ENCODE results near the gene ACVR1. TPM values are rescaled to one million over a fixed set of nuclear protein-coding genes. Genes with fewer than 3 reads are reported as not detected.

The ACVR1 gene
- total and polyA plus RNA-seq, 2 donors (not counting 1 experiment from before 2014, with no cell fraction given), result 42.9 to 72.1 TPM

DNA sequence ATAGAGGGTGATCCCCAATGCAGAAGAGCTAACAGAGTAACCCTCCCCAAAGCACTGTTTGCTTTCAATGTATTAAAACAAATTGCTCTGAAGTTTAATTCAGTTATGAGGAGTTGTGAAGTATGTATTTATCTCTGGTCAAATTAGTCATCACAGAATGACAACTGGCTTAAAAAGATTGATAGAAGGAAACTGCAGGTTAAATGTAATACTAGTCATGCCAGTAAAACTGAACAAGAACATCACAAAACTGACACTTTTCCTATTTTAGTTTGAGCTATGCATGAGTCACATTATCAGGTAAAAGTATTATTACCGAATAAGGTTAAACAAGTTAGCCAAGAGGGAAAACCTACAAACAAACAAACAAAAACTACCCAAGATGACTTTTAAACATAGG, 148.4 kb downstream of the ACVR1 start:
- TF ChIP-seq, protein P1, sequence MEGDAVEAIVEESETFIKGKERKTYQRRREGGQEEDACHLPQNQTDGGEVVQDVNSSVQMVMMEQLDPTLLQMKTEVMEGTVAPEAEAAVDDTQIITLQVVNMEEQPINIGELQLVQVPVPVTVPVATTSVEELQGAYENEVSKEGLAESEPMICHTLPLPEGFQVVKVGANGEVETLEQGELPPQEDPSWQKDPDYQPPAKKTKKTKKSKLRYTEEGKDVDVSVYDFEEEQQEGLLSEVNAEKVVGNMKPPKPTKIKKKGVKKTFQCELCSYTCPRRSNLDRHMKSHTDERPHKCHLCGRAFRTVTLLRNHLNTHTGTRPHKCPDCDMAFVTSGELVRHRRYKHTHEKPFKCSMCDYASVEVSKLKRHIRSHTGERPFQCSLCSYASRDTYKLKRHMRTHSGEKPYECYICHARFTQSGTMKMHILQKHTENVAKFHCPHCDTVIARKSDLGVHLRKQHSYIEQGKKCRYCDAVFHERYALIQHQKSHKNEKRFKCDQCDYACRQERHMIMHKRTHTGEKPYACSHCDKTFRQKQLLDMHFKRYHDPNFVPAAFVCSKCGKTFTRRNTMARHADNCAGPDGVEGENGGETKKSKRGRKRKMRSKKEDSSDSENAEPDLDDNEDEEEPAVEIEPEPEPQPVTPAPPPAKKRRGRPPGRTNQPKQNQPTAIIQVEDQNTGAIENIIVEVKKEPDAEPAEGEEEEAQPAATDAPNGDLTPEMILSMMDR (conservative IDR thresholded peaks at IDR 0.05 in 1 of 2, IDR thresholded peaks at IDR 0.05 in 1 of 2; ENCODE audit: low read depth in 1 of 2, low read length in 2 of 2), result no peak
- no peak for TF ChIP-seq EZH2 (IDR thresholded peaks at IDR 0.05; ENCODE audit: low read length, missing control alignments)
- Histone ChIP-seq H3K4me2 (ENCODE audit: extremely low read depth, insufficient read depth, low read length) (no peak overlapping the region), H4K20me1 (ENCODE audit: control insufficient read depth, extremely low read depth, insufficient read depth, low read length) (no peaks in the 10 kb centered on the region), H3K27me3 (ENCODE audit: control insufficient read depth, insufficient read depth, low read length) (no peaks in the 10 kb centered on the region), H3K27ac (ENCODE audit: insufficient read depth, low read length) (no peak overlapping the region), H3K4me3 (replicated peaks in 1 of 4; ENCODE audit: control extremely low read depth in 1 of 4, insufficient read depth in 1 of 4, low read depth in 3 of 4, low read length in 4 of 4) (no peak overlapping the region), H2AFZ (ENCODE audit: low read length) (no peak overlapping the region), H3K79me2 (ENCODE audit: control insufficient read depth, insufficient read depth, low read length) (no peaks in the 10 kb centered on the region), H3K4me1 (ENCODE audit: control insufficient read depth, extremely low read depth, insufficient read depth, low read length) (no peaks in the 10 kb centered on the region), H3K9ac (ENCODE audit: insufficient read depth, low read length) (no peak overlapping the region), H3K36me3 (ENCODE audit: control insufficient read depth, insufficient read depth, low read length) (no peaks in the 10 kb centered on the region), H3K9me3 (ENCODE audit: control insufficient read depth, insufficient read depth, low read depth, low read length) (no peaks in the 10 kb centered on the region)
- DNase-seq (ENCODE audit: low read depth in 2 of 2), result no peak

DNA sequence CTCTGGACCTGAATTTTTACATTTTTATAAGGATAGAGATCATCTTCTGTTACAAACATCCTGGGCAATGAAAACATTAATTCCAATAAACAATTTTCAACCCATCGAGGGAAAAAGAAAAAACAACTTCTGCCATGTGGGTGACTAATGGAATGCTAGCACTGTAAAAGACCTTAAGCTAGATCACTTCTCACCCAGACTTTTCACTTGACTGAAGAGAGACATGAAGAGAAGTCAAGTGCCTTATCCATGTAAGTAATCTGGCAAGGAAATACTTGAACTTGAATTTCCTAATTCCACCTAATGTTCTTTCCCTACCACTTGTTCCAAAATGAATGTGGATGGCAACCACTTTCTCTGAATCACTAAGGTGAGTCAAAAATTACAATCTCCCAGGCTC, 149.2 kb downstream of the ACVR1 start:
- peak in 1 of 2 donors; percentile 50 for DNase-seq (ENCODE audit: low read depth in 2 of 2)

DNA sequence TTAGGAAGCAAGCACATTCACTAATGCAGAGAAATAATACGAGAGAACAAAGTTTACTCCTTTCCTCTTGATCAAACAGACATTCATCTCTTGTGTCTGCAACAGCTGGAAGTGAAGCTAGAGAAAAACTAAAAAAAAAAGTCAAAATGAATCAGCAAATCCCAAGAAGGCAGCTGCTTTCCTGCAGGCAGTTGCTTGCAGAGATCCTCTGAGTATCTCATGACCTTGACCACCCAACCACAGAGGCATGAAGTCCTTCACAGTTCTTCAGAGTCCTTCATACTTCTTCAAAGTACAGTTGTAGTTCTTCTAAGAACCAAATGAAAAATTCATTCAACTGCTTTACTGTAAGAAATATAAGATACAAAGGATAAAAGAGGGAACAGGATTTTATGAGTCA, 150.3 kb downstream of the ACVR1 start:
- Histone ChIP-seq H3K4me3 (replicated peaks in 1 of 4; ENCODE audit: control extremely low read depth in 1 of 4, insufficient read depth in 1 of 4, low read depth in 3 of 4, low read length in 4 of 4) (no peak overlapping the region), H3K4me2 (ENCODE audit: extremely low read depth, insufficient read depth, low read length) (no peak overlapping the region), H3K9ac (ENCODE audit: insufficient read depth, low read length) (no peak overlapping the region), H3K4me1 (ENCODE audit: control insufficient read depth, extremely low read depth, insufficient read depth, low read length) (no peaks in the 10 kb centered on the region), H3K27ac (ENCODE audit: insufficient read depth, low read length) (no peak overlapping the region), H3K9me3 (ENCODE audit: control insufficient read depth, insufficient read depth, low read depth, low read length) (no peaks in the 10 kb centered on the region), H3K27me3 (ENCODE audit: control insufficient read depth, insufficient read depth, low read length) (no peaks in the 10 kb centered on the region), H2AFZ (ENCODE audit: low read length) (no peak overlapping the region), H3K79me2 (ENCODE audit: control insufficient read depth, insufficient read depth, low read length) (no peaks in the 10 kb centered on the region), H4K20me1 (ENCODE audit: control insufficient read depth, extremely low read depth, insufficient read depth, low read length) (no peaks in the 10 kb centered on the region), H3K36me3 (ENCODE audit: control insufficient read depth, insufficient read depth, low read length) (no peaks in the 10 kb centered on the region)
- DNase-seq (ENCODE audit: low read depth in 2 of 2), result peak; percentile 16 to 74
- TF ChIP-seq EZH2 (IDR thresholded peaks at IDR 0.05; ENCODE audit: low read length, missing control alignments), result no peak
- TF ChIP-seq, protein P1 (conservative IDR thresholded peaks at IDR 0.05 in 1 of 2, IDR thresholded peaks at IDR 0.05 in 1 of 2; ENCODE audit: low read depth in 1 of 2, low read length in 2 of 2), result no peak

More for the DNA sequence above, 149.2 kb downstream of the ACVR1 start:
- no peaks in the 10 kb centered on the region for H3K27me3 ChIP-seq (ENCODE audit: control insufficient read depth, insufficient read depth, low read length)
- no peaks in the 10 kb centered on the region for H3K4me1 ChIP-seq (ENCODE audit: control insufficient read depth, extremely low read depth, insufficient read depth, low read length)
- H3K9ac ChIP-seq (ENCODE audit: insufficient read depth, low read length), result no peak overlapping the region
- H3K4me3 ChIP-seq (replicated peaks in 1 of 4; ENCODE audit: control extremely low read depth in 1 of 4, insufficient read depth in 1 of 4, low read depth in 3 of 4, low read length in 4 of 4), result no peak overlapping the region
- no peak overlapping the region for H2AFZ ChIP-seq (ENCODE audit: low read length)
- no peaks in the 10 kb centered on the region for H3K36me3 ChIP-seq (ENCODE audit: control insufficient read depth, insufficient read depth, low read length)
- no peak overlapping the region for H3K4me2 ChIP-seq (ENCODE audit: extremely low read depth, insufficient read depth, low read length)
- no peak overlapping the region for H3K27ac ChIP-seq (ENCODE audit: insufficient read depth, low read length)
- H3K9me3 ChIP-seq (ENCODE audit: control insufficient read depth, insufficient read depth, low read depth, low read length), result no peaks in the 10 kb centered on the region
- H3K79me2 ChIP-seq (ENCODE audit: control insufficient read depth, insufficient read depth, low read length), result no peaks in the 10 kb centered on the region
- no peak for TF ChIP-seq EZH2 (IDR thresholded peaks at IDR 0.05; ENCODE audit: low read length, missing control alignments)
- TF ChIP-seq, protein P1 (conservative IDR thresholded peaks at IDR 0.05 in 1 of 2, IDR thresholded peaks at IDR 0.05 in 1 of 2; ENCODE audit: low read depth in 1 of 2, low read length in 2 of 2), result no peak
- no peaks in the 10 kb centered on the region for H4K20me1 ChIP-seq (ENCODE audit: control insufficient read depth, extremely low read depth, insufficient read depth, low read length)
